Fibroblast of lung (primary cell): Measurements from ENCODE around the gene MEP1A. TPM values are rescaled to one million over a fixed set of nuclear protein-coding genes. Genes with fewer than 3 reads are reported as not detected.

ENCODE experiments used
- DNase-seq, 2 donors: peaks; one replicate each; pipeline versions ENCODE4 v3.0.0 to v3.0.0-alpha.2; 2010; ENCODE audit warnings: low read depth in 2 of 2
- H2AFZ ChIP-seq: 2 replicates; pipeline ENCODE4 v1.5.1; 2012; ENCODE audit warnings: low read length, control low read depth, inconsistent platforms
- H3K27ac ChIP-seq: 2 replicates; pipeline ENCODE4 v1.5.1; 2011; ENCODE audit warnings: low read length, control low read depth; ENCODE audit not compliant: insufficient read depth
- H3K27me3 ChIP-seq: 2 replicates; pipeline ENCODE4 v1.5.1; 2011; ENCODE audit warnings: mild to moderate bottlenecking, low read length; ENCODE audit not compliant: control insufficient read depth, insufficient read depth
- H3K36me3 ChIP-seq: 2 replicates; pipeline ENCODE4 v1.5.1; 2011; ENCODE audit warnings: low read length; ENCODE audit not compliant: control insufficient read depth, insufficient read depth
- H3K4me1 ChIP-seq: 2 replicates; pipeline ENCODE4 v1.5.1; 2011; ENCODE audit warnings: low read length; ENCODE audit not compliant: control insufficient read depth, insufficient read depth; ENCODE audit errors: extremely low read depth
- H3K4me2 ChIP-seq: 2 replicates; pipeline ENCODE4 v1.5.1; 2011; ENCODE audit warnings: low read length, control low read depth; ENCODE audit not compliant: insufficient read depth; ENCODE audit errors: extremely low read depth
- H3K4me3 ChIP-seq, 4 experiments: fragments of 200-600 bp in 1 of 4; sonication (generic) in 1 of 4; replicated peaks in 1 of 4; 2 replicates each; pipeline ENCODE4 v1.5.1; 2011 to 2016; ENCODE audit warnings: low read length in 4 of 4, low read depth in 3 of 4, mild to moderate bottlenecking in 3 of 4, control low read depth in 2 of 4, inconsistent platforms in 1 of 4, mixed read lengths in 1 of 4; ENCODE audit not compliant: insufficient read depth in 1 of 4; ENCODE audit errors: control extremely low read depth in 1 of 4
- H3K79me2 ChIP-seq: 2 replicates; pipeline ENCODE4 v1.5.1; 2012; ENCODE audit warnings: mild to moderate bottlenecking, low read length, inconsistent platforms; ENCODE audit not compliant: control insufficient read depth, insufficient read depth
- H3K9ac ChIP-seq: 2 replicates; pipeline ENCODE4 v1.5.1; 2011; ENCODE audit warnings: mild to moderate bottlenecking, low read length, control low read depth; ENCODE audit not compliant: insufficient read depth
- H3K9me3 ChIP-seq: 2 replicates; pipeline ENCODE4 v1.5.1; 2012; ENCODE audit warnings: low read depth, low read length; ENCODE audit not compliant: control insufficient read depth, insufficient read depth
- H4K20me1 ChIP-seq: 2 replicates; pipeline ENCODE4 v1.5.1; 2011; ENCODE audit warnings: low read length; ENCODE audit not compliant: control insufficient read depth, insufficient read depth; ENCODE audit errors: extremely low read depth
- EZH2 ChIP-seq: IDR thresholded peaks from 2 replicates; pipeline ENCODE4 v1.5.1; 2012; ENCODE audit warnings: low read length, control low read depth, mild to moderate bottlenecking; ENCODE audit errors: missing control alignments
- polyA plus RNA-seq, 2 donors: library from polyadenylated mRNA; depleted of rRNA in 1 of 2; stranded (reverse) in 1 of 2; unstranded in 1 of 2; fragments of >200 nt; gene quantifications; 2 replicates each; pipeline ENCODE4 v1.2.1, GENCODE V29; 2011 to 2012; ENCODE audit warnings: missing spikeins in 1 of 2
- total RNA-seq: library from RNA; depleted of rRNA; stranded (reverse); fragments of >200 nt; gene quantifications from 2 replicates; pipeline ENCODE4 v1.2.1, GENCODE V29; 2014
- TF ChIP-seq, protein P1 (sequence below), 2 donors: IDR thresholded peaks in 1 of 2; conservative IDR thresholded peaks in 1 of 2; 1 replicate in 1 of 2; 2 replicates in 1 of 2; pipeline ENCODE4 v1.5.1; 2011 to 2012; ENCODE audit warnings: low read length in 2 of 2, control low read depth in 1 of 2, inconsistent platforms in 1 of 2, low read depth in 1 of 2, mild to moderate bottlenecking in 1 of 2

MEP1A gene
- total and polyA plus RNA-seq, 2 donors (not counting 1 experiment from before 2014, with no cell fraction given): not detected

DNA sequence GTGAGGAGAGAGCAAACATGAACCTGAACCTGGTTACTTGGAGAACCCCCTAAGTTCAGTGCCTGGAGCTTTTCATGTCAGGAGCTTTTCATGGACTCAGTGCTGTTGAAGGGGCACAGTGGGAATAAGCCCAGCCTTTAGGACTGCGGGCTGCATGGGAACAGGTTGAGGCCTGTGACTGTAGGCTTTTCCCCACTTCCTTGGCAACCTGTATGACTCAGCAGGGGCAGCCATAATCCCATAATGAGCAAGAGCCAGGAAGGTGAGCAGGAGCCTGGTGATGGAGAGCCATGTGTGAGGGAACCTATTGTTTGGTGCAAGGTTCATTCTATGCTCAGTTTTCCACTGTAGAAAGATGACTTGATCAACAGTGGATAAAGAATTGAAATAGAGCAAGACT is 23.4 kb downstream of the MEP1A start:
- no peaks in the 10 kb centered on the region for H3K9me3 ChIP-seq
- H3K79me2 ChIP-seq: no peaks in the 10 kb centered on the region
- H3K4me3 ChIP-seq: no peak overlapping the region
- TF ChIP-seq, protein P1, sequence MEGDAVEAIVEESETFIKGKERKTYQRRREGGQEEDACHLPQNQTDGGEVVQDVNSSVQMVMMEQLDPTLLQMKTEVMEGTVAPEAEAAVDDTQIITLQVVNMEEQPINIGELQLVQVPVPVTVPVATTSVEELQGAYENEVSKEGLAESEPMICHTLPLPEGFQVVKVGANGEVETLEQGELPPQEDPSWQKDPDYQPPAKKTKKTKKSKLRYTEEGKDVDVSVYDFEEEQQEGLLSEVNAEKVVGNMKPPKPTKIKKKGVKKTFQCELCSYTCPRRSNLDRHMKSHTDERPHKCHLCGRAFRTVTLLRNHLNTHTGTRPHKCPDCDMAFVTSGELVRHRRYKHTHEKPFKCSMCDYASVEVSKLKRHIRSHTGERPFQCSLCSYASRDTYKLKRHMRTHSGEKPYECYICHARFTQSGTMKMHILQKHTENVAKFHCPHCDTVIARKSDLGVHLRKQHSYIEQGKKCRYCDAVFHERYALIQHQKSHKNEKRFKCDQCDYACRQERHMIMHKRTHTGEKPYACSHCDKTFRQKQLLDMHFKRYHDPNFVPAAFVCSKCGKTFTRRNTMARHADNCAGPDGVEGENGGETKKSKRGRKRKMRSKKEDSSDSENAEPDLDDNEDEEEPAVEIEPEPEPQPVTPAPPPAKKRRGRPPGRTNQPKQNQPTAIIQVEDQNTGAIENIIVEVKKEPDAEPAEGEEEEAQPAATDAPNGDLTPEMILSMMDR (conservative IDR thresholded peaks at IDR 0.05 in 1 of 2, IDR thresholded peaks at IDR 0.05 in 1 of 2; ENCODE audit: low read depth in 1 of 2, low read length in 2 of 2): no peak
- TF ChIP-seq EZH2: no peak
- no peak overlapping the region for H3K4me2 ChIP-seq
- H4K20me1 ChIP-seq: no peaks in the 10 kb centered on the region
- H3K4me1 ChIP-seq: no peaks in the 10 kb centered on the region
- H3K36me3 ChIP-seq: no peaks in the 10 kb centered on the region
- H3K9ac ChIP-seq: no peak overlapping the region
- no peak overlapping the region for H2AFZ ChIP-seq
- H3K27me3 ChIP-seq: no peaks in the 10 kb centered on the region
- H3K27ac ChIP-seq: no peak overlapping the region
- no peak for DNase-seq

DNA sequence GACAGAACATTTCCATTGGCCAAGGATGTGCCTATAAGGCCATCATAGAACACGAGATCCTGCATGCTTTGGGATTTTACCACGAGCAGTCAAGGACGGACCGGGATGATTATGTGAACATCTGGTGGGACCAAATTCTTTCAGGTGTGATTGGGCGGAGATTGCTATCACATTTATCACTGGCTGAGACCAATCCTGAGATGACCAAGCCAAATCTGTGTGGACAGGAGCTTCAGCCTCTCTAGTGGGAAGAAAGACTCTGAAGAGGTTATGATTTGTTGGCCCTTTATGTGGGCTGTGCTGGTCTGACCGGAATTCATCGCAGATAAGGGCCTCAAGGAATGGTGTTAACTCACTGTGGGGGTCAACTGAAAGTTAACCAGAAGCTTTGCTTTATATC is 26.4 kb downstream of the MEP1A start:
- Histone ChIP-seq H3K27me3 (no peaks in the 10 kb centered on the region), H3K4me1 (no peaks in the 10 kb centered on the region), H3K9ac (no peak overlapping the region), H3K4me3 (no peak overlapping the region), H4K20me1 (no peaks in the 10 kb centered on the region), H3K79me2 (no peaks in the 10 kb centered on the region), H2AFZ (no peak overlapping the region), H3K36me3 (no peaks in the 10 kb centered on the region), H3K4me2 (no peak overlapping the region), H3K9me3 (no peaks in the 10 kb centered on the region), H3K27ac (no peak overlapping the region)
- DNase-seq: no peak
- TF ChIP-seq EZH2: no peak
- TF ChIP-seq, protein P1 (conservative IDR thresholded peaks at IDR 0.05 in 1 of 2, IDR thresholded peaks at IDR 0.05 in 1 of 2; ENCODE audit: low read depth in 1 of 2, low read length in 2 of 2): no peak

DNA sequence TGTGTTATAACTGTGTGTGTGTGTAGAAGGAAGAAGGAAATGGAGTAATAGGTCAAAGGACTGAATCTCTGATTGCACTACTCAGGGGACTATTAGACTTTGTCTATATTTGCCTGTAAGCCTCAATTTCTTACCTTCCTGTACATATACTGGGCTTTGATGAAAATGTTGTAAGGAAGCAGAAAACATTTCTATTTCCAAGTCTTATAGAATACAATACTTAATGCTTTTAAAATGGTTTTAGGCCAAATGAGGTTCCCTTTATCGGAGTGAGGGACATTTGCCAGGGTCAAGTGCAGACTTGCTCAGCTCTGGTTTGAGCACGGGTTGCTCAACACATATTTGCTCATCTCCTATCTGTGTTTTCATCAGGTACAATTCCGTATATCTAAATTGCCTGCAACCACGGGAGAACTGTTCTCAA is 28.3 kb downstream of the MEP1A start:
- Histone ChIP-seq H4K20me1 (no peaks in the 10 kb centered on the region), H3K79me2 (no peaks in the 10 kb centered on the region), H3K9ac (no peak overlapping the region), H2AFZ (no peak overlapping the region), H3K4me1 (no peaks in the 10 kb centered on the region), H3K27ac (no peak overlapping the region), H3K27me3 (no peaks in the 10 kb centered on the region), H3K4me2 (no peak overlapping the region), H3K4me3 (no peak overlapping the region), H3K36me3 (no peaks in the 10 kb centered on the region), H3K9me3 (no peaks in the 10 kb centered on the region)
- TF ChIP-seq, protein P1 (conservative IDR thresholded peaks at IDR 0.05 in 1 of 2, IDR thresholded peaks at IDR 0.05 in 1 of 2; ENCODE audit: low read depth in 1 of 2, low read length in 2 of 2): no peak
- TF ChIP-seq EZH2: no peak
- no peak for DNase-seq
